ENCODE data around the gene CLEC2L.

GRCh38 chr7:139576179-139576973 is 52.9 kb downstream of the CLEC2L start:
- TF ChIP-seq CTCF (IDR thresholded peaks at IDR 0.05), result no peak
- no peak for TF ChIP-seq EP300 (IDR thresholded peaks at IDR 0.05; ENCODE audit: low read depth)

Measured in transverse colon (tissue), 3 donors.